Mesodermal cell (in vitro differentiated cells): ENCODE results near the gene SH3PXD2A.

ENCODE experiments used
- H3K27ac ChIP-seq: 2 replicates; pipeline ENCODE4 v1.7.0; 2013; ENCODE audit warnings: mild to moderate bottlenecking, low read depth, low read length, moderate library complexity; ENCODE audit not compliant: severe bottlenecking
- H3K36me3 ChIP-seq: 2 replicates; pipeline ENCODE4 v1.7.1; 2013; ENCODE audit warnings: mild to moderate bottlenecking, low read length, moderate library complexity; ENCODE audit not compliant: control insufficient read depth, insufficient read depth
- H3K4me1 ChIP-seq: one replicate; pipeline ENCODE4 v1.7.1; 2013; ENCODE audit warnings: mild to moderate bottlenecking, low read length; ENCODE audit not compliant: insufficient read depth, control insufficient read depth, poor library complexity, severe bottlenecking
- H3K4me3 ChIP-seq: 2 replicates; pipeline ENCODE4 v1.7.0; 2013; ENCODE audit warnings: low read length, control low read depth, mild to moderate bottlenecking; ENCODE audit not compliant: insufficient read depth, poor library complexity, severe bottlenecking; ENCODE audit errors: extremely low read depth
- H3K9me3 ChIP-seq: 2 replicates; pipeline ENCODE4 v1.7.1; 2013; ENCODE audit warnings: mild to moderate bottlenecking, low read length, moderate library complexity; ENCODE audit not compliant: control insufficient read depth
- WGBS, 2 experiments: methylation state at CpG; one replicate each; pipeline ENCODE4 v1.1.5; 2013; ENCODE audit warnings: missing lambda C conversion rate in 2 of 2; ENCODE audit not compliant: insufficient coverage in 2 of 2; 5-methylcytosine and 5-hydroxymethylcytosine counted together

The SH3PXD2A gene

GRCh38 chr10:103791858-103792257, 63.5 kb downstream of the SH3PXD2A start:
- Histone ChIP-seq H3K9me3 (no peaks in the 10 kb centered on the region), H3K36me3 (peaks cover 57% of the 10 kb centered on the region), H3K4me1 (peaks cover 9% of the 10 kb centered on the region), H3K4me3 (no peak overlapping the region), H3K27ac (no peak overlapping the region)
- 90 to 100% methylated on average over 3 of the region's 3 CpGs for WGBS, 2 experiments

GRCh38 chr10:103791291-103791690, 64.1 kb downstream of the SH3PXD2A start:
- H3K4me1 ChIP-seq: peaks cover 9% of the 10 kb centered on the region
- no peaks in the 10 kb centered on the region for H3K9me3 ChIP-seq
- H3K4me3 ChIP-seq: no peak overlapping the region
- H3K36me3 ChIP-seq: peaks cover 52% of the 10 kb centered on the region
- H3K27ac ChIP-seq: no peak overlapping the region
- WGBS, 2 experiments: 95 to 98% methylated on average over 7 to 8 of the region's 8 CpGs

DNA sequence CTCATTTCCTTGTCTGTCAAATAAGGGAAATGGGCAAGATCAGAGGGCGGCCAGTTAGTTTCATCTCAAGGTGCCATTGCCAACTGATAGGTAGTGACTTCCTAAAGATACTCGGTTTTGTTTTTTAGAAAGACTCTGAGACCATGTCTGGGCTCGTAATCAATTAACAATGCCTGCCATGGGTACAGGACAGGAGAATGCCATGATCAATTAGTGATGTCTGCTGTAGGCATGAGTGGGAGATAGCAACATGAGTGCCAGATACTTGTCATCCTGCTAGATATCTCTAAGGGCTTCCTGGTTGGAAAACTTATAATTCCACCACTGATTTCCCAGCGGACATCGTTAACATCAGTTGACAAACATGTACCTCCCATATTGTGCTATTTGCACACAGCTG, 64.8 kb downstream of the SH3PXD2A start:
- Histone ChIP-seq H3K9me3 (no peaks in the 10 kb centered on the region), H3K4me3 (no peak overlapping the region), H3K4me1 (peaks cover 9% of the 10 kb centered on the region), H3K27ac (no peak overlapping the region), H3K36me3 (peaks cover 52% of the 10 kb centered on the region)
- 97 to 98% methylated on average over 5 of the region's 5 CpGs for WGBS, 2 experiments

GRCh38 chr10:103789771-103790201, 65.6 kb downstream of the SH3PXD2A start:
- Histone ChIP-seq H3K9me3 (no peaks in the 10 kb centered on the region), H3K4me1 (peaks cover 9% of the 10 kb centered on the region), H3K36me3 (peaks cover 52% of the 10 kb centered on the region), H3K27ac (no peak overlapping the region), H3K4me3 (no peak overlapping the region)
- WGBS, 2 experiments: 68 to 83% methylated on average over 5 to 6 of the region's 7 CpGs

DNA sequence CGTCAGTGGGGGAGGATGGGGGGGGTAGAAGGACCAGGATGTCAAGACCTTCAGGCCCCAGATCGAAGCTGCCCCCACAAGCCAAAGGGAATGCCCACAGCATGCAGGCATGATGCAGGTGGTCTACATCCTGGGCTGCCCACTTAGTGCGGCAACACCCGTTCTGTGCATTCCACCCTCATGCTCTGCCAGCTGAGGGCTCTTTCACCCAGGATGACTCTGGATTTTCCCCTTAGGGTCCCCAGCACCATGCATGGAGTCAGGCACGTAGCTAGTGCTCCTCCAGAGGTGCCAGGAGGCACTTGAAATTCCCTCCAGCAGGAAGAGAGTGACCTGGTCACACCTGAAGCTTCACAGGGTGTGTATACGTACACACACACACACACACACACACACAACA, 66.2 kb downstream of the SH3PXD2A start:
- 96 to 100% methylated on average over 5 of the region's 6 CpGs for WGBS, 2 experiments
- Histone ChIP-seq H3K36me3 (peaks cover 49% of the 10 kb centered on the region), H3K4me1 (peaks cover 4% of the 10 kb centered on the region), H3K27ac (no peak overlapping the region), H3K4me3 (no peak overlapping the region), H3K9me3 (no peaks in the 10 kb centered on the region)

- peaks cover 45% of the 10 kb centered on the region for H3K36me3 ChIP-seq
- no peak overlapping the region for H3K27ac ChIP-seq
- 87 to 100% methylated on average over 3 of the region's 3 CpGs for WGBS, 2 experiments
- H3K9me3 ChIP-seq: no peaks in the 10 kb centered on the region
- peaks cover 10% of the 10 kb centered on the region for H3K4me1 ChIP-seq
- H3K4me3 ChIP-seq: no peak overlapping the region
Observed at GRCh38 chr10:103787331-103787730, 68.0 kb downstream of the SH3PXD2A start.

DNA sequence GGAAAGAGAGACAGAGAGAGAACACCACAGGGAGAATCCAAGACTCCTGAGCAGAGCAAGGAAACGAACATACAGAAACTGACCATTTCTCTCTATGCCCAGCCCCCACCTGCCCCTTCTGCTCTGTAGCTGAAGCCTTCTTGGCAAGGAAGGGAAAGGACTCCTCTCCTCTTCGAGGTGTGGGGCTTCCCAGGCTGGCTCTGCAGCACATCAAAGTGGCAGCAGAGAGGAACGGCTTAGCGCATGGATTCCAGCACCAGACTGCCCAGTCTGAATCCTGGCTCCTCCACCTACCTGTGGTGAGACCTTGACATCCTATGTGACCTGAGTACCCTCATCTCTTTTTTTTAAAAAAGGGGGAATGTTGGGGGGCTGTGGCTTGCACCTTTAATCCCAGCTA, 69.4 kb downstream of the SH3PXD2A start:
- 89% methylated on average over 1 of the region's 4 CpGs; no CpG with 5 or more reads in 1 of the 2 experiments for WGBS, 2 experiments
- Histone ChIP-seq H3K36me3 (peaks cover 47% of the 10 kb centered on the region), H3K4me1 (peaks cover 18% of the 10 kb centered on the region), H3K27ac (no peak overlapping the region), H3K9me3 (no peaks in the 10 kb centered on the region), H3K4me3 (no peak overlapping the region)

DNA sequence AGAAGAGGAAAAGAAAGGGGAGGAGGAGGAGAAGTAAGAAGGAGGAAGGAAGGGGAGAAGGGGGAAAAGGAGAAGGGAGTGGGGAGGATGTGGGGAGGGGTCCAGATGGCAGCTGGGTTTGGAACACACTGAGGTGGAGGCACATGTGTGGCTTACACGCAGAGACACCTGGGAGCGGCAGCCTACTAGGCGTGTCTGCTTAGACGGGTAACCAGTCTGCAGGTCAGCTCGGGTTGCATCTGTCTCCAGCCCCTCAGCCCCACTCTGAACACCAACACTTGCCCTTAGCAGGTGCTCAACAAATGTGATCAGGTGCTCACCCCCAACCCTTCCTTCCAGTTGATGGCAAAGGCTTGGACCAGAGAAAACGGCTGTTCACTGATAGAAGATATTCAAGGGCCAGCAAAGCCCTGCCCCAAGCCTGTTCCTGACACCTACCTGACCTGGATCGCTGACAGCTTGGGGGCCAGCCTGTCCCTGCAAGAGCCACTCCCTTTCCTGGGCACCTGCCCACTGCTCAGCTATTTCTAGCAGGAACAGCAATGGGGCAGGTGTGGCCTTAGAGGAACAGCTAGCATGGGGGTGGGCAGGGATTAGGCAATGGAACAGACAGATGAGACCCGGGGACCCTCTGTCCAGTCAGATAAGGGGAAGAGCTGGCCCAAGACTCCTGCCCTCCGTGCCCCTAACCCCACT, 70.5 kb downstream of the SH3PXD2A start:
- no peak overlapping the region for H3K4me3 ChIP-seq

DNA sequence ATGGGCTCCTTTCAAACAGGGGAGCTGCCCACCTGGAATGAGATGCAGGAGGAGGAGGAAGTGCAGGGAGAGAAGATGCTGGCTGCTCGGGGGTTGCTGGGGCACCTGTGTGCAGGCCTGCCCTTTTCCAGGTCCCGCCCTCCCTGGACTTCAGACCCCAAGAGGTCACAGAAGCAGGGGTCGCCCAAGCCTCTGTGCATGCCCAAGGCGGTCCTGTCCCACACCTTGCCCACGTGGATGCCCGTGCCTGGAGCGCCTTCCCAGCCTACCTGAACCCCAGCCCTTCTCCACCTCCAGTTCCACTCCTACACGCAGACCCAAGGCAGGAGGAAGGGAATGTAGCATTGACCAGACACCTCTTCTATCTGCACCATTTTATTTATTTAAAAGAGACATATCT, 71.3 kb downstream of the SH3PXD2A start:
- H3K36me3 ChIP-seq: peaks cover 40% of the 10 kb centered on the region
- WGBS, 2 experiments: 65 to 81% methylated on average over 4 to 7 of the region's 8 CpGs

More for the DNA sequence above, 70.5 kb downstream of the SH3PXD2A start:
- Histone ChIP-seq H3K9me3 (no peaks in the 10 kb centered on the region), H3K27ac (no peak overlapping the region), H3K4me1 (peaks cover 18% of the 10 kb centered on the region), H3K36me3 (peaks cover 47% of the 10 kb centered on the region)
- 85 to 90% methylated on average over 9 of the region's 9 CpGs for WGBS, 2 experiments

DNA sequence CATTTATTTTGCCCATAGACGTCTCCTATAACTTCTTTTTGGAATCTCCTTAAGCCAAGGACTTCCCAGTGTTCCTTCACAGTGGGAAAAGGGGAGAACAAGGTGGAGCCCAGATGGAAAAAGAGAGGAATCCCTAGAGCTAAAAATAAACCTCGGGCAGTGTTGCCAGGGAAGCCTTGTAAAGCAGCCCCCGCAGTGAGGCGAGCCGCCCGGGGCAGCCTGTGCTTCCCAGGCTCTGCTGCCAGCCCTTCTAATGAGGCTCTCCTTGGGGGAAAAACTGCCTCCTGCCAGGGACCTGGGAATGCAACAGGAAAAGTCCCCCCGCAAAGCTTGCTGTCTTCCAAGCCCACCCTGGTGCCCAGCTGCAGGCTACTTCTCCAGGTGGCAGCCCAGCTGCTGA, 71.7 kb downstream of the SH3PXD2A start:
- WGBS, 2 experiments: 90 to 92% methylated on average over 6 of the region's 7 CpGs
- peaks cover 20% of the 10 kb centered on the region for H3K4me1 ChIP-seq
- no peak overlapping the region for H3K27ac ChIP-seq
- H3K36me3 ChIP-seq: peaks cover 38% of the 10 kb centered on the region
- H3K9me3 ChIP-seq: no peaks in the 10 kb centered on the region
- no peak overlapping the region for H3K4me3 ChIP-seq

More for the DNA sequence above, 71.3 kb downstream of the SH3PXD2A start:
- Histone ChIP-seq H3K4me3 (no peak overlapping the region), H3K4me1 (peaks cover 20% of the 10 kb centered on the region), H3K9me3 (no peaks in the 10 kb centered on the region), H3K27ac (no peak overlapping the region)

DNA sequence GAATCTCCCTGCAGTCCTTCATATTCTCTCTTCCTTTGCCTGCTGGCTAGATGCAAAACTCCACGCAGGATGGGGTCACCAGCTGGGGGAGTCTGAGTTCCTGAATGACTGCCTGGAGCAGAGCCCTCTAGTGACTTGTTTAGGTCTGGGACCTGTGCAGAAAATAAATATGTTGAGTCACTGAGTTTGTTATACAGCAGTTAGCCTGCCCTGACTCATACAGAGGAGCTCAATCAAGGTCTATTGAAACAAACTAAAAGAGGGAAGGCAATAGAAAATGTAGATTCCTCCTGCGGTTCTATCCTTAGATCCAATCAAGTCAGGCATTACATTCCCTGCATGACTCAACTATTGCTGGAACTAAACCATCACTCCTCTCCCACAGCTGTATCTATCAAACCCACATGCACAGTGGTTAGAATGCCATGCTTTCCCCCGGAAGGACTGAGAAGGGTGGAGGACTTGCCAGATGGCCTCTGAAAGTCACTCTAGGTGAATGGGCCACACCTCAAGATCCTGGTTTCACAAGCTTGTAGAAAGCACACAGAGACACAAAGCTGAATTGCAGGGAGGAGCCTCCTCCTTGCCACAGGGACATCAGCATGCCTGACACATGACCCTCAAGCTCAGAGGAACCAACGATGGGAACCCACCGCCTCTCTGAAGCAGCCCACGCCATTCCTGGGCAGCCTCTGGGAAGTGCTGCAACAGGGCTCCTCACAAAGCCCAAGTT, 73.9 kb downstream of the SH3PXD2A start:
- Histone ChIP-seq H3K4me3 (no peak overlapping the region), H3K36me3 (peaks cover 48% of the 10 kb centered on the region), H3K9me3 (no peaks in the 10 kb centered on the region), H3K27ac (no peak overlapping the region), H3K4me1 (peaks cover 16% of the 10 kb centered on the region)
- WGBS, 2 experiments: 78 to 89% methylated on average over 5 of the region's 6 CpGs
